GM19372 (cell line): Measurements from ENCODE around the gene RASAL2.
A peak's percentile ranks its signal among the peaks of the same experiment; 100 is the strongest.

ENCODE experiments used
- ATAC-seq: cut with Tn5 transposase; IDR thresholded peaks from one replicate; pipeline ENCODE4 v1.9.1; 2021; ENCODE audit warnings: mild to moderate bottlenecking, low read depth, moderate library complexity; ENCODE audit not compliant: unreplicated experiment

The RASAL2 gene

DNA sequence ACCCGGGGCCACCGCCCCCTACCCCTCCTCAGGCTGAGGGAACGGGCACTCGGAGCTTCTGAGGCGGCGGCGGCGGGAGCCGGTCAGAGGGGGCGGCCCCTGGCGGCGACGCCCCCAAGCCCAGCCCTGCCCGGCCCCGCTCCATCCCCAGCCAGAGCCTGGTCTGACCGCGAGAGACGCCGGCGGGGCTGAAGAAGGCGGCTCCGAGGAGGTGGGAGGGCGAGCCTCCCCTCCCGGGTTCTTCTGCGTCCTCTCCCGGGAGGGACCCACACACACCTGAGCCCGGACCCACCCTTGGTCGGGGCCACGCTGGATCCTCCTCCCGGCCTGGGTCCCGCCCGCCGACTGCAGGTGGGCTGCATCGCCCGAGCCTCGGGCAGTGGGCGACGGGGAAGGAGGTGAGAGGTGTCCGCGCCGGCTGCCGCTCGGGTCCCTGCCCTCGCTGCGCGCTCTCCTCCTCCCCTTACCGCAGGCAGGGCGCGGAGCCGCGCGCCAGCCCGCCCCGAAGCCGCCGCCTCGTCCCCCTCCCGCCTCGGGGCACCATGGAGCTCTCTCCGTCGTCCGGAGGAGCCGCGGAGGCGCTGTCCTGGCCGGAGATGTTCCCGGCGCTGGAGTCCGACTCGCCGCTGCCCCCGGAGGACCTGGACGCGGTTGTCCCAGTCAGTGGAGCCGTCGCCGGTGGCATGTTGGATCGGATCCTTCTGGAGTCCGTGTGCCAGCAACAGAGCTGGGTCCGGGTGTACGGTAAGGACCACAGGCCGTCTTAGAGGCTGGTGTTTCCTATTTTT, at the start of gene RASAL2:
TSS of gene RASAL2 (plus strand) at position 154 of the 788 bp plus-strand sequence. CDS start at position 543, 389 bp downstream.
- ATAC-seq, result peak; percentile 40

DNA sequence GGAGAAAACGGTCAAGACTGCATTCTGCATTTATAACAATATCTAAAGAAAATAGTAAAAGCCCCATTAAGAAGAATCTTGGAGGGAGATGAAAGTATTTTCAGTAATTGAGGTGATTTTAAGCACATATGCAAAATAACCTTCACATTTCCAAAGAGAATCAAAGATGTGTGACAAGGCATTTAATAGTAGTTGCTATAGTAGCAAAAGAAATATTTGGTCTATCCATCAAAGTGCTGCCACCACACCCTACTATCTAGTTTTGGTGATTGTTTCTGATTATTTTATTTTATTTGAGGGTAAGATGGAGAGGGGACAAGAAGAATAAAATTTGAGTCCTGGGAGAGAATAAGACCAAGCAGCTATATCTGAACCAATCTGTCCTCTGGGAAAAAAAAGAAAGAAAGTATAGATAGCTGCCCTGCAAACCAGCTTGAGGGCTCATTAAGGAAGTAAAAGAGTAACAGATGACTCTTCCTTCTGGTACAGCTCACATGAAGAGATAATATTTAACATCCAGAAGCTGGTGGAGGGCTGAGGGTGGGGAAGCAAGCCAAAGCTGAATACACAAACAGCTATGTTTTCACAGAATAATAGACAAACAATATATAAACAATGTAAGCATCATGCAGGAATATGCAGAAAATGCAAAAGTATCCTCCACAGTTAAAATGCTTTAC, 47.2 kb upstream of the RASAL2 start:
- no peak for ATAC-seq

DNA sequence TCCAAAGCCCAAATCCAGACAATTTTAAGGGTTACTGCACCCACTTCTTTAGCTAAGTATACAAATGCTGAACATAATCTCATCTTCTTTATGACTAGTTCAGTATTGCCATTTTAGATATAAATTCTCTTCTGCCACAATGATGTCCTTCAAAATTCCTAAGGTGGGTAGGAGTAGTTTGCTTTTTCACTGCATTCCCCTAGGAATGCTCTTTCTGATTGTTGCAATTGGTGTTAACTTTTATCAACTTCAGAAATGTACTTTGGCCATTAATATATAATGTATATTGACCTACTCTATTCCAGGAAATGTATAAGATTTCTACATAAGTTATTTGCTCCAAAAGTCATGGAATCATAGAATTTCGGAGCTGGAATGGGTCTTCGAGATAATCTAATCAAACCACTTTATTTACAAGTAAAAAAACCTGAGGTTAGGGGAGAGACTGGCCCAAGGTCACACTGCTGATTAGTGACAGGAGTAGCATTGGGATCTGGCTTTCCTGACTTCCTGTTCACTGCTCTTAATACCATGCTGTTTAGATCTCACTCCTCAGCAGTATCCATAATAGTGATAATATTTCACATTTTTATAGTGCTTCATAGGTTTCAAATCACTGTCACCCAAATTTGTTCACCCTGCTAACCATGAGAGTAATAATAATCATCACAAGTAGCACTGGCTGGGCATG, 46.4 kb upstream of the RASAL2 start:
- ATAC-seq, result no peak

DNA sequence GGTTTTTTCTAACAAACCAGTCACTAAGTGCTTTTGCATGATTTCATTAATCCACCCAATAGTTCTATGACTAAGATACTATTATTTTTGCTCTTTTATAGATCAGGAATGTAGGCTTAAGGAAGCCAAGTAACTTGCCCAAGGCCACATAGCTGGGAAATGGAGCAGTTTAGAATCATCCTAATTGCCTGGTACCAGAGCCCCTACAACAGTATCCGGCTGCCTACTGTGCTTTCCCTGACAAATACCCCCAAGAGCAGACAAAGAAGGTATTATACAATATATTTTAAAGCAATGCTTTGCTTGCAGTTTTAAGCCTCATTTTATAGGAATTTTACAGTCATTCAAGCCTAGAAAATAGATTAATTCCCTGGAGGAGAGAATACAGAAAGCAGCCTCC, 45.5 kb upstream of the RASAL2 start:
- ATAC-seq, result no peak

DNA sequence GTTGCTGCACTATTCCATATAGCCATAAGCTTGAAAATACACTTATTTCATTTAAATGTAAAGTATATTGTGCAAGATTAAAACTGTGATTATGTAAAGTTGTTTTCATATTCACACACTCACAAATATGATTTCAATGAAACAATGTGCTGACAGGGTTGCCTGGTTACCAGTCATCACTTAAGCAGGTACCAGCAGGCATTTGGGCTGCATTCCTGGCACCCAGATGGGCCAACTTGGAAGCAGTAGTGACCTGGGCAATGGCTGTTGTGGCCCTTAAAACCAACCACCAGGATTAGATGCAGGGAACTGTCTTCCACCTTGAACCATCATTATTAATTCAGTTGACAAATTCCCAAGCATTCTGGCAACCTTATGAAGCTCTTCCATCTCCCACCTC, 45.0 kb upstream of the RASAL2 start:
- ATAC-seq, result no peak

DNA sequence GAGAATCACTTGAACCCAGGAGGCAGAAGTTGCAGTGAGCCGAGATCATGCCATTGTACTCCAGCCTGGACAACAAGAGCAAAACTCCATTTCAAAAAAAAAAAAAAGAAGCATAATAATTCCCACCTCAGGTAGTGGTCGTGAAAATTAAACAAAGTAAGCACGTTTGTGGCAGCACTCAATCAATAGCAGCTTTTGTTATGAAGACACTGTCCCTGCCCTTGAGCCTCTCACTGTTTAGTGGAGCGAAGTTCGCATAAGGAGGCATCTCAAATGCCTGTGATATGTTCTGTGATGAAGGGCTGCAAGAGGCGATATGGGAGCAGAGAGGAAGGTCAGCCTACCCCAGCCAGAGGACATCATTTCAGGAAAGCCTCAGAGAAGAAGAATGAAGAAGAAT, 43.8 kb upstream of the RASAL2 start:
- no peak for ATAC-seq

DNA sequence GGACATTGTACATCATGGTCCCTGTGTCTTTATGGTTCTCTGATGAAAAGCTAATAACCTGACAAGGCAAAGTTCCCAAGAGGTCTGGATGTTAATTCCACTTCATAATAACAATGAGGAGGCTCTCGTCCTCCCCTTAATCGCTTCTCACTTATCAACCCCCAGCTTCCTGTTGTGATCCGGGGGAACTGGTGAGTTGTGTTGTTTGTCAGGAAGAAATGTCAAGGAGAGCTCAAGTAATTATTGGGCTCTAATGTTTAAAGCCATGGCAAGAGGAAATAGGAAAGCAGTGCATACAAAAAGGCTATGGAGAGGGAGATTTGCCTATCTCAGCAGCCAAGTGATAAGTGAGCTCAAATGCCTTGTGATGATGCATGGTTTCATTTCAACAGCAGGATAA, 42.8 kb upstream of the RASAL2 start:
- no peak for ATAC-seq

DNA sequence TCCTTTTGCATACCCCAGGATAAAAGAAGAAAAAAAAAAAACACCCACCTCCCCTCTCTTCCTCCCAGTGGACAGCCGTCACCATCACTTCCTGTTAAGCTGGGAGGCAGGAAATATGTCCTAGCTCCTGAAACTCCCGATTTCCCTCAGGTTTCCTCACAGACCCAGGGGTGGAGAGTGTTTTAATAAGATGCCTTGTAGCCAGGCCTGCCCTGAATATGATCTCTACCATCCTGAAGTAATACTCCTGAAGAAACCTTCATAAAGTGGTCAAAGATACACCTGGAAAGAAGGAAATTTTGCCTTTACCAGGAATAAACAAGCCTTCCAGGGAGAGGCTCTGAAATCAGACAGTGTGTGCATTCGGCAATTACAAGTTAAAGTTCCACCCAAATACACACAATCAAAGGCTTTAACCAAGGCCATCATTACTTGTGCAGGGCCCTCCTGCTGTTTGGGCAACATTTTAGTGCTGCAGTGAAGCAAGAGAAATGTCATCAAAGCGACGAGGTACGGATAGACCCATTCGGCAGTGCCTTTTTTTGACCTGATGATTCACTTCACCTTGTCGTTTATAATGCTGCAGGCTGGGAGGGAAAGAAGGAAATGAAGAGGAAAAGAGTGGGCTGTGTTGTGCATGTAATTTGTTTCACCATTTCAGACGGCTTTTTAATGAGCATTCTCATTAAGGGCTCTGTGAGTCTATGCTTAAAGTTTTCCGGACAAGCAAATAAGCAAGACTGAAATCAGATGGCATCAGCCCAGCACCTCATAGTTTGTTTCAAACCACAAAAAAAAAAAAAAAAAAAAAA, 41.0 kb upstream of the RASAL2 start:
- no peak for ATAC-seq

DNA sequence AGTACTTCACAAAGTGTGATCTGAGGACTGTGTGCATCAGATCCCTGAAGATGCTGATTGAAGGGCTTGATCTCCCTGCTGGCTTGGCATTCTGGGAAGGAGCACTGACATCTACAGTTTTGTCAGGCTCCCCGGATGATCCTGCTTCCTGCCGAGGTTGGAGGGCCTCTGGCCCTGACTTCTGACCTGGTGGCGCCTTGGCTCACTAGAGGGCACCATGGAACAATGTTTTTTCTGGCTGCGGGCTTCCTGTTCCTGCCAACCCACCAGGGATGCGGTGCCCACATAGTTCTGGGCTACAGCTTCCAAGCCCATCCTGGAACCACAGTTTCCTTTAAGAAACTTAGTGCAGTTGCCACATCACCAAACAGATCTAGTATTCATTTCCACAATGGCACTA, 38.8 kb upstream of the RASAL2 start:
- ATAC-seq, result no peak

DNA sequence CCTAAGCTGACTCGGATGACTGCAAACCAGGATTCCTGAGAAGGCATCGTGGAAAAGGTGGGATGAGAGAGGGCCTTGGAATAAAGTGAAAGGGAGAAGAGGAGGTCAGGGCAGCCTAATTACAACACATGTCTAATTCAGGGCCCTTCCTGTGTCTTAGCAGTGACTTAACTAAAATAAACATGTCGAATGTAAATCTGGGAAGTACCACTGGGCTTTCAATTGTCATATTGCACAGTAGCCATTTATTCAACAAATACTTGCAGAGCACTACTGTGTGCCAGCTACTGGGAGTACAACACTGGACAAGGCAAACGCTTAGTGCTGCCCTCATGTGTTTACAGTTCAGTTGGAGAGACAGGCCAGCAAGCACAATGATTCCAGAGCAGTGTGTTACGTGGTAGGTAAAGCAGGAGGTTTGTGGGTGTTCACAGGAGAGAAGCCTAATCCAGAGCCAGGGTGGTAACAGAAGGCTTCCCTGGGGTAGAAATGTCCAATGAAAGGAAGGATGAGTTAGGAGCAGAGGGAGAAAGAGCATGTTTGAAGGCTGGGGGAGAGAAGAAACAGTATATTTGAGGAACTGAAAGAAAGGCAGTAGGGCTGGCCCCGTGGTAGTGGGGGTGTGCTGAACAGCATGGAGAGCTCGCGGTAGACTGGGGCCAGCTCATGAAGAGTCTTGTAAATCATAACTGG, 38.0 kb upstream of the RASAL2 start:
- peak; percentile 95 for ATAC-seq

DNA sequence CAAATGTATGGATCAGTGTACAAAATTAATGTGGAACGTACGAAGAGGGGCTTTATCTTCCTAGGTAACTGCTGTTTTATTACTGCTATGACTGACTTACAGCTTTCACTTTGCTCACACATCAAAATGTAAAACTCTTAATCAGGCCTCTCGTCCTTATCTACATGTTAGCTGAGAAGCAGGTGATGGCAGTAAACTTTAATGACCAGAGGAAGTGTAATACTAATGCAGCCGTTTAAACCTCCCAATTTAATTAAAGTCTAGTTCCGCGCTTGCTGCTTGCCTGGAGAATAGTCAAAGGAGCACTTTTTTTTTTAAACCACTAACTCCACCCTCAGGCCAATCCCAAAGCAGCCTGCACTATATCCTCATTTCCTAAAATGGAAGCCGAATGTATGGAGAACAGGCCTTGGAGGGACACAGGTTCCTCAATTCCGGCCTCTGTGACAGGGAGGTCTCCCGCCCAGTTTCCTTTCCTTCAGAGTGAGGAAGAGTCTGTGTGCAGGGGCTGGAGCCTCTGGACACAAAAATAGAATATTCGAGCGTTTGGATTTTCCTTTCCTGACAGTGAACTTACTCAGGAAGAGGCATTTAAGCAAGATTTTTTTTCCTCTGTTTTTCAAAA, 36.7 kb upstream of the RASAL2 start:
- ATAC-seq, result no peak

DNA sequence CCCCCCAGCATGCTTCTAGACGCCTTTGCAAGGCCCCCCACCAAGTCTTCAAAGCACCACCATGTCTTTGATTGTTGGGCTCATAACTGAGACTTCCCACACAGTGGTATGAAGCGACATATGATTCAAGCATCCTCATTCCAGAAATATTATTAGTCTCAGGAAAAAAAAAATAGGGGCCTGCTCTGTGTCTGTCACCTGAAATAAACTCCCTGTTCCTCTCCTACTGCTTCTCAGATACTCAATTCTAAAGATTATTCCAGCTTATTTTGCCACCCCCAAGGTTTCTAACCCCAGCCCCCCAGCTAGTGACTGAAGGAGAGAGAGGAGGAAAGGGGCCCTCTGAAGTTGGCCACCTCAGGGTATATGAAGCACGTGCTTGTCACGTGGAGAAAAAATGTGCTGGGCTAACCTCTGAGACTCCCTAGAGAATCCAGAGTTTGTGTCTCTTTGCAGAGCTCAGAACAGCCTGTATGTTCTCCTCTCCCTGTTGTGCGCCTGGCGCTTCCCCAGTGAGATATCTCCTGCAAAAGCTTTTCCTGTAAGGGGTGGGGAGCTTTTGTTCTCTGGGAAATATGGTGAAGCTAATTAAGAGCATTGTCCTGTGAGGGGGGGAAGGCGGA, 35.9 kb upstream of the RASAL2 start:
- no peak for ATAC-seq

DNA sequence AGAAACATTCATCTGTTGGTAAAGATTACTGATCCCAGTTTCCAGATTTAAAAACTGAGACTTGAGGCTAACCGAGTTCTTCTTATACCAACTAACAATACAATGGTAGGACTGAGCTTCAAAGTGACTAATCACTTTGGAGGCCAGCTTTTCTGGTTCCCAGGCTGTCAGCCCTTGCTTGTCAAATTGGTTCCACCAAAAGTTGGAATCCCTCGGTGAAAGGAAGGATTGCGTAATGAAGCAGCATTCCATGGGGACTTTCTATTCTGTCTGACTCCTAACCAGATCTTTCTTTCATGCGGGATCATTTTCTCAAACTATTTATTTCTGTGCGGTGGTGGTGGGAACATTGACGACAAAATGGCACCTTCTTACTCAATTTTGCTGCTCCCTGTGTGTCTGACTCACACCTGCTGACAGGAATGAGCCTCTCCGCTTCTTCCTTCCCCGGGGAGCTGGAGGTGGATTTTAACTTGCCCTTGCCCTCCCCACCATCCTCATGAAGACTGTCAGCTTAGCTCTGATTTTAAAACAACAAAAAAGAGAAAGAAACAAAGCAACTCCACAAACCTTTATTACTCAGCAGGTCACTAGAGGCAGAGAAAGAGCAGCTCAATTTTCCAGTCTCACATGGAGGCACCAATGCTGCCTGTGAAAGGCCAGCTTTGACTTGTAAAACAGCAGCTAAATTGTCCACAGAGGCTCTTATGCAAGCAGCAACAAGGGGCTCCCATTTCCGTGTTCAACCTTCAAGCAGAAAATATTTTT, 32.9 kb upstream of the RASAL2 start:
- no peak for ATAC-seq

DNA sequence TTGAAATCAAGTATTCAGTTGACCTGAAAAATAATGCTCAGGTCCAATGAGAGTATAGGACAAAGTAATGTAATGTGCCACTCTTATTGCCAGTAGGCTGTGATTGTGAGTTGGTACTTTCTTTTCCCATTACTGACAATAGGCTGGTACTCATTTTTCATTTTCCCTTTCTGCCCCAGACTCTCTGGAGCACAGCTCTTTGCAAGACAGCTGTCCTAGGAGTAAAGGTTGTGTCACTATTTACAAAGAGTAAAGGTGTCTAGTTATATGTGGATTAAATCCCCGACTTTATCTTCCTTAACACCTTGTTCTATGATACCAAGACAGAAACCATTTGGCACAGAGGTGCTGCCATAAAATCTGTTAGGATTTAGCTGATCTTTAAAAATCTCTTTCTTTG, 32.3 kb upstream of the RASAL2 start:
- no peak for ATAC-seq

DNA sequence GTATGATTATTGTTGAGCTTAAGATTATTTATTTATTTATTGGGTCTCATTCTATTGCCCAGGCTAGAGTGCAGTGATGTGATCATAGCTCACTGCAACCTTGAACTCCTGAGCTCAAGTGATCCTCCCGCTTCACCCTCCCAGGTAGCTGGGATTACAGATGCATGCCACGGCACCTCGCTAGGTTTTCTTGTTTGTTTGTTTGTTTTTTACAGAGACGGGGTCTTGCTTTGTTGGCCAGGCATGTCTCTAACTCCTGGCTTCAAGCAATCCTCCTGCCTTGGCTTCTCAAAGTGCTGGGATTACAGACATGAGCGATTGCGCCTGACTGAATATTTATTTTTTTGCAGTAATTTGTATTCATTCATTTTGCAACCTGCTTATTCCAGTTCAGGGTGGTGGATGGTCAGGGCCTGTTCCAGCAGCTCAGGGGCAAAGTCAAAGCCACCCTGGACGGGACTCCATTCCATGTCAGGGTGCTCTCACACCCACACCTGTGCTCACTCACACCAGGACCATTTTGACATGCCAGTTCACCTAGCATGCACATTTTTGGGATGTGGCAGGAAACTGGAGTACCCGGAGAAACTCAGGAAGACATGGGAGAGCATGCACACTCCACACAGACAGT, 29.6 kb upstream of the RASAL2 start:
- ATAC-seq, result no peak

DNA sequence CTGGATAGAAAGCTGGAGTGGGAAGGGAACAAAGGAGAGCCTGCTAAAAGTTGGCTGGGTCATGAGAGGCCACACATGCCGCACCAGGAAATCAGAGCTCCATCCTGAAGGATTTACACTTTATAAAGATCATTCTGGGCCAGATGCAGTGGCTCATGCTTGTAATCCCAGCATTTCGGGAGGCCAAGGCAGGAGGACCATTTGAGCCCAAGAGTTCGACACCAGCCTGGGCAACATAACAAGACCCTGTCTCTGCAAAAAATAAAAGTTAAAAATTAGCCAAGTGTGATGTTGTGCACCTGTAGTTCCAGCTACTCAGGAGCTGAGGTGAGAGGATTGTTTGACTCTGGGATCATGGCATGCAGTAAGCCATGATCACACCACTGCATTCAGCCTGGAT, 28.7 kb upstream of the RASAL2 start:
- ATAC-seq, result no peak

DNA sequence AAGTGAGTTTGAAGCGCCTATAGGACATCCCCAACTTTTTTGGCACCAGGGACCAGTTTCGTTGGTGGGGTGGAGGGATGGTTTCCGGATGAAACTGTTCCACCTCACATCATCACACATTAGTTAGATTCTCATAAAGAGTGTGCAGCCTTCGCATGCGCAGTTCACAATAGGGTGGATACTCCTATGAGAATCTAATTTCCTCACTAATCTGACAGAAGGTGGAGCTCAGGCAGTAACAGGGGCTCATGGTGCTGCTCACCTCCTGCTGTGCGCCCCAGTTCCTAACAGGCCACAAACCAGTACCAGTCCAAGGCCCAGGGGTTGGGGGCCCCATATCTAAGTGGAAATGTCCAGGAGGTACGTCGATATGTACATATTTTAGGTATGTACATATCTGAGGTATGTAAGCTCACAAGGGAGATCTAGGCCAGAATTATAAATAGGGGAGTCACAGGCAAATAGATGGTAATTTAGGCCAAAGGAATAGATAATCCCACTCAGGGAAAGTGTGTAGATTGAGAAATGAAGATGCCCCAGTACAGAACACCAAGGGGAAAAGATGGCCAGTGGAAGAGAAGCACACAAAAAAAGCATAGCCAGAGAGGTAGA, 27.5 kb upstream of the RASAL2 start:
- ATAC-seq, result peak; percentile 7
